NCI-H69 (cell line): ENCODE data around the gene CFAP77.

Experiments used
- DNase-seq: peaks from one replicate; lab custom pipeline; 2025; lab: John Stamatoyannopoulos, UW

The CFAP77 gene

DNA sequence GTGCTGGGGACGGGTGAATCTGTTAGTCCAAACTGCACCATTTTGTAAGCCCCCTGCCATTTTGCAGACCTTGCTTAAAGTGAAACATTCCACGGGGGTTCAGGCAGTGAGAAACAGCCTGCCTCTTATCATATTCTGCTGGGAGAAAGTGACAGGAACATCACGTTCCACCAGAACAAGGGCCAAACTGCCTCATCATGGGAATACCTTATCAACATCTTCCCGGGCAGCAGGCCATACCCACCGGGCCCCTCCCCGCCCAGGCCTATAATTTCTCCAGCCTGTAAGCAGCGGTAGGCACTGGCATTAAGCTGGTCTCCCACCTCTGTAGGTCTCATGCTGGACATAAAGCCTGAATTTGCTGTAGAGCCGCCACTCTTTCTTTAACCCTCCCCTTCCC lies 1.5 kb upstream of the CFAP77 start:
- DNase-seq = no peak

DNA sequence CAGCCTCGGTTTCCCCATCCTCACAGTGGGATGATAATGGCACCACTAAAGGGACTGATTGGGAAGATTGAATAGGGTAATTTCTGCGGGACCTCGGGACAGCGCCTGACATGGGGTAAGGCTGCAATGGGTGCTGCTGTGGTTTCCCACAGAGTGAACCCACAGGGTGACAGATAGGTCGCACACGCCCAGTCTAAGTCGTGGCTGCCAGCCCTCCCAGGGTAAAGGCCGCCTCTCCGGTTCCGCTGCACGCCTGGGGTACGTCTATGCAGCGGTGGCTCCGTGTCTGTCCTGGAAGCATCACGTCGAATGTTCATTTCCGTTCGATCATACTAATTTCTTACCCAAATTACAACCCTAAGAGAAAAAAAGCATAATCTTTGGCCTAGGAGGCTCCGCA lies 631 bp downstream of the CFAP77 start:
- no peak for DNase-seq

DNA sequence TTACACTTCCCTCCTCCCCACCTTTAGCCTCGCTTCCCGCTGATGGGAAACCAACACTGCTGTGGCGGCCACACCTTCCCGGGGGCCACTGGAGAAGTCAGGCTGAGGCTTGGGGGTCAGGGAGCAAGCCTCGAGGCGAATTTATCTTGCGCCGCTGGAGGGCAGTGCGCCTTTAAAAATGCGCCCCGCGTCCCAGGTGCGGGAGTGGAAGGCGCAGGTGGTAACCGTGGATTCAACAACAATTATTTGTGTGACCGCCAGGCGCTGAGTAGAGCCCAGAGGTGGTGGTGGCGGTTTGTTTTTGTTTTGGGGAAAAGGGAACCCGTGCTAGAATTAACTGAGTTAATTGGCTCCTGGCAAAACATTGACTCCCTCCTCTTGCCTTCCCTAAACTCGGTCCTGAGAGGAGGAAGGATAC lies 1.1 kb downstream of the CFAP77 start:
- peak; percentile 95 for DNase-seq

DNA sequence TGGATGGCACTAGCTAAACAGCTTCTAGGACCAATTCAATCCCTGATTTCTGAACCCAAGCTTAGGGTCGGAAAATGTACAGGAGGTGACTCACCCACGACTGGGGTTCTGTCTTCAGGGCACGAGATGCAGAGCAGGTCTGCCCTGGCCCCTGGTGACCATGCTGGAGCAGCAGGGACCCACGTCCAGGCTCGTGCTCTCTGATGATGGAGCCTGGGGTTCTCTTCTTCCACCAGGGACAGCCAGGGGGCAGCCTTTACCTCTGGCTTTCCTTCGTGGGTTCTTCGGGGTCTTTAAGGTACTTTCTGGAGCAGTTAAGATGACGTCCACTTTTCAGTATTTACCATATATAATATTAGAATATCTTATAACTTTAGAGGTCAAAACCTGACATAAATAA lies 2.1 kb downstream of the CFAP77 start:
- peak; percentile 69 for DNase-seq

DNA sequence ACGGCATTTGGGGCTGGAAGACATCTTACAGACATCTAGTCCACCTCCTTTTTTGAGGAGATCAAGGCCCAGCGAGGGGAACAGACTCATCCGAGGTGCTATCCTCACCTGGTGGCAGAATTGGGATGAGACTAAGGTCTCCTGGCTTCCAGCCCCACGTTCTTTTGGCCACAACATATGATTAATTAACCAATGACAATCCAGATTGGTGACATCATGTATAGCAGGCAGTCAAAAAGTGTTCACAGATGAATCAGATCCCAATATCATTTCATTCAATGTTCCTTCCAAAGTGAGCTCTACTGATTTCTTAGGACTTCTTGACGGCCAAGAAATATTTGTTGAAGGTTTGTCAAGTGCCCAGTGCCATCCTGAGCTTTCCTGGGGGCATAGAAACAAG lies 3.9 kb downstream of the CFAP77 start:
- no peak for DNase-seq

DNA sequence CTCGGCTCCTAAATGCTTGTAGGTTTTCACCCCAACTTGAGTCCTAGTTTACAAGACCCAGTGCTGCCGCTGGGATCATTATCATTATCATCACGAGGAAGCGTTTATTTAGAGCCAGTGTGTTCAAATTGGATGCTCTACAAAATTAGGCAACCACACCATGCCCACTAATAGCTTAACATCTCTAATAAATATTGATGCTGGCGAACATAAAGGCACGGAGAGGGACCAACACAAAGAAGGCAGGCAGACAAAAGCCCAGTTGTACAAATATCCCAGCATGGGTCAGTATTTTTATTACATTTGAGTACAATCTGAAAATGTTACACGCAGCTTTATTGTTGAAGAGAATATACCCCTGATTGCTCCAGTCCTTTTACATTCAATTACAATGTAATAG lies 4.7 kb downstream of the CFAP77 start:
- DNase-seq = no peak

DNA sequence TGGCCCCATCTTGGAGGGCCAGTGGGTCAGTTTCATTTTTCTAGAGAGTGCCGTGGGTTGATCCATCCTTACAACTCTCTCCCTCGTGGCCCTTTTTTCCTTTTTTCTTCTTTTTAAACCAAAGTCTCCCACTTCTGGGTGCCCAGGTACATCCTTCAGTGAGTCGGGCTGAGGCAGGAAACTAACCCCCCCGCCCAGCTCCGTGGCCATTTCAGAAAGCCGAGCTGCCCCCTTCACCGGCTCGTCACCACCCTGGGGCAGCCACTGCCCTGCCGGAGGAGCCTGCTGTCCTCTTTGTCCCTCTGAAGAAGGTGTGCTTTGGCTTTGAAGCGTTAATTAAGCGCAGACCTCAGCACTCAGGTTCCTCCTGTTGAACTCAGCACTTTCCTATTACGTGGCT lies 5.2 kb downstream of the CFAP77 start:
- DNase-seq = peak; percentile 48

DNA sequence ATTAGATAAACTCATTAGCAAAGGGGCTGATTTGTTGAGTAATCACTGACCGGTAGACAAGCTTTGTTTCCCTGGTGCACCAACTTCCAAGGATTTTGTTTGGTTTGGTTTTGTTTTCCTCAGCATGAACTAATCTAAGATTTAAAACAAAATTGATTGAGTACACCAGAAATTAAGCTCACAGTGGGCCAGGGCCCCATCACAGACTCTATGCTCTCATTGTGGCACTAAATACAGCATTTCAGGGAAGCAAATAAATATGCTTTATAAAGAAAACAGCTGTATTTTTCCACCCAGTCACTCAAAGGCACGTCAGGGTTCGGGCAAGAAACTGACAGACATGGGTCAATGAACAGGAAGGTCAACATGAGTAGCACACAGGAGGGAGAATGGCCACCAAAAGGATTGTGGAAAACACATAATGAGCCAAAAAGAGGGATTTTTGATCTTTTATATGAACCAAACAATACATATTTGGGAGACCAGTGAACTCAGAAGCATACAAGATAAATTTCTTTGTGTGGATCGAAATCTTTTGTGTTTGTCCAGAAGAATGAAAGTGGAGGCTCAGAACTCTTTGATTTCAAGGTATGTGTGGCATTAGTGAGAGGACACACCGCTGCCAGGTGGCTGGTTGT lies 8.8 kb downstream of the CFAP77 start:
- DNase-seq = peak; percentile 69

DNA sequence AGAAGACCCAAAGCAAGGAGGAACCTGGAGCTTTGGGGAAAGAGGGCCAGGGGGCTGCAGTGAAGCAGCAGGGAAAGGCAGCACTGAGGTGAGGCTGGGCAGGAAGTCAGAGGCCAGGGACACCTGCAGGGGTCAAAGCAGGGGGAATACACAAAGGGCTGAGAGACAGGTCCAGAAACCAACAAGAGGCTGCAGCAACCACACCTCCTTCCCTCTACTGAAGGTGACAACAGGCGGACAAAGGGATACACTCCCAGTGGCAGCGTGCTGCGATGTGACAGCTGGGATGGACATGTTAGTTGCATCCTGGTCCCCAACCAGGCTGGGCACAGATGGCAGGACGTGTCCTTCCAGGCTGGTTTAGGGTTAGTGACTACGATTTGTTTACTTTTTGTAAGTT lies 12.6 kb downstream of the CFAP77 start:
- no peak for DNase-seq

DNA sequence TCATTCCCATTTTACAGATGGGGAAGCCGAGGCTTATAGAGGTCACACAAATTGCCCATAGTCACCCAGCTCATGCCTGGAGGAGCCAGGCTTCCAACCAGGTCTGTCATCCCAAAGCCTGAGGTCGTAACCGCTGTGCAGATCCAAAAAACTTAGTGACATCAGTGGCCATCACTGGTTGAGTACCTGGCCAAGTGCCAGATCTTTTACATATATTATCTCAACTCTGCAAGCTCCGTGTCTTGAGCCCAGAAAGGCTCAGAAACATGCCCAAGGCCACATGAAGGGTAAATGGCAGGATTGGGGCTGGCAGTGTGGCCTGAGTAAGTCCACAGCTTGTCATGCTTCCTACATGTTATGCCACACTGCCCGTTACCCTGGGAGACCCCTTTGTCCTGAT lies 13.5 kb downstream of the CFAP77 start:
- no peak for DNase-seq

DNA sequence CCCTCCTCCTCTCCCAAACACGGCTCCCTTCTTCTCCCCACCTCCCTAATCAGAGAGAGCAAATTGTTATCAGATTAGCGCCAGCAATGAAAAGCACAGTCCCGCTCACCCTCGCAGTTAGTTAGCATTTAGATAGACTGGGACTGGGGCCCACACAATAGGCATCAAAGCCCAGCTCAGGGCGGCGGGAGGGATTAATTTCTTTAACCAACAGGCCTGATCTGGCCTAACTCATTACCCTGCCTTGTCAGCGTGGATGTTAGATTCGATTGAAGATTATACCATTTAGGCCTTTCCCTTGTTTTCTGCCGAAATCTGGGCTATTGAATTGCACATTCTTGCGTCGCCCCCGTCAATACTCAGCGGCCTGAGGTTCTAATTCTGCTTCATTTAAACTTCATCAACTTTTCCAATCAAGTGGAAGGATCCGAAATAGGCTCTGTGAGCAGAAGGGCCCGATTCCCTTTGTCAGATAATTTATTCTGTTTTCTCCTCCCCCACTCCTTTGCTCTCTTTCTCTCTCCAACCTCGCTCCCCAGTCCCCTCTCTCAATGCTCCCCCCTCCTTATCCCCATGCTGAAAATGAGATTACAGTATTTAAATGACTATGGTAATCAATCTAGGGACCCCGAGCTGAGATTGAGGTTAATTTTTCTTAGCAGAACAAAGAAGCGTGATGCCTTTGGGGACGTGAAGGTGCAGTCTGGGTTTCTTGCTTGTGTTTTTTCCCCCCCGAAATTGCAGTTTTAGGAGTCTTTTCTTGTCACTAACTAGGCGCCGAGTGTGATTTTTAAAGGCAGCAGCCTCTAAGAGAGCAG lies 15.1 kb downstream of the CFAP77 start:
- peak; percentile 55 for DNase-seq

DNA sequence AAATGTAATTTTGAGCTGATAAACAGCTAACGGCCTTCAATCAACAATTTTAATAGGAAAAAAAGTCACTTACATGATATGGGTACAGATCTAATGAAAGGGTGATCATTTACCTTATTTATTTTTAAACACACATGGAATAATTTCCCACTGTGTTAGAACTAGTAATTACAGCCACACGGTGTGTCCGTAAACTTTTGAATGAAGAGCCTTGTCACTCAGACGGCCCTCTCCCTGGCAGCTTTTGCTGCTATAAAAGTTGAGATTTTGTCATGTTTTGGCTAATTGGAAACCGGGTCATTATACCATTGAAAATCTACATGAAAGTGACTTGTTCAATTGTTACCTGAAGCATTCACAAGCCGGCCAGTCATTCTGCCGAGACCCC lies 15.7 kb downstream of the CFAP77 start:
- peak; percentile 66 for DNase-seq

DNA sequence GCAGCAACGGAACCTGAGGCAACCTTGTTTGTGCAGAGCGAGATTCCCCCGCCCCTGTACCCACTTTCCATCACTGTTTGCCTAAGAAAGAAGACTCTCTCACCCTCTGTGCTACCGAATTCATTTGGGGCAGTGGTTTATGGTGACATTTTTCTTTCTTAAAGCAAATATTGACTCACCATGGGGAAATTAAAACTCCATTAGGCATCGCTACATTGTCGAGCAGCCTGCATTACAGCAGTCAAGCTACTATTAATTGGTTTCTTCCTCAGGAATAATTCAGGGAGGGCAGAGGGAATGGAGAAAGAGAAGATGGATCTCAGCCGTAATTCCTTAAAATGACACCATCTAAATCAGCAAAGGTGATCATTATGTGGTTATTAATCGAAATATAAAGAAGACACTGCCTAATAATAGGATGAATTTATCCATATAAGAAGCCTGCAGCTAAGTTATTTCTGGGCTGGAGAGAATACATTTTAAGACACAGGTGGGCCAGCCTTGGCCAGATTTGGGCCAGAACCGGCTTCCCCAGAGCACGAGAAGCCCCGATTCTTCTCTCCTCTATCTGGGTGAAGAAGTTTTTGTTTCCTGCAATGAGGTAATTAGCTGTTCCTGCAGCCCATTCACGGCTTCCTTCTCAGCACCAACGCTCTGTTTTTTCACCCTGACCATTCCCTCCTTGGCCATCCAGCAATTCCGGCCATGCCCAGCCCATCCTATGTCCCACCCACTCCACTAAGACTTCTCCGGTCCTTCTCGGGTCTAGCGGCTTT lies 16.8 kb downstream of the CFAP77 start:
- peak; percentile 92 for DNase-seq

DNA sequence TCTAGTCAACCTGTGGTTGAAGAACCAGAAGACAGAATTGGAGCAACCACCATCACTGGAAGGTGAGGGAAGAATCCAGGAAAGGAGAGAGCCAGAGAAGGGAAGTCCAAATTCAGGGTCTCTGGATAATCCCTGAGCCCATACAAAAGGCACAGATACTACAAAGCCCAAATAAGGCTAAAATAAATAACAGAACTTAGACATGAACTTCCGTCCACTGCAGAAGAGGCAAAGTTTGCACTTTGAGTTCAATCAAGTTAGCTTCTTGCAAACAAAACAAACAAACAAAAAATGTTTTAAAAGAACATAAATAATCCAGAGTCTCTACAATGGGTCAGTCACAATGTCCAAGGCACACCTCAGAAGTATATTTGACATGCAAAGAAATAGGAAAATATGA lies 21.0 kb downstream of the CFAP77 start:
- no peak for DNase-seq

DNA sequence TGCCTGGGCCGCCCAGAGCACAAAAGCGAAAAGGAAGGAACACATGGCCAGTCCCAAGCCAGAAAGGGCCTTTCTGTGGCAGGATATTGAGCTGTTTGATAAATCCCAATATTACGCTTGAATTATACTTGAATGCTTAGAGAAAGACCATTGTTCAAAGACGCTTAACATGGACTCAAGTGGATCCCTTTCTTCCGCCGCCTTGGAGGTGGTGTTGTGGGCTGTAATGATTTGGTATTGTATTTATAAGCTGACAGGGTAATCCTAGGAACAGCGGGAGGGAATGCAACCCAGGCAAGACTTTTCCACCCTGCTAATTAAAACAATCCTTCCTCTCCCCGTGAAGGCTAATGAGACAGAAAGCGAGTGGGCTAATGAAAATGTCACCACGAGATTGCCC lies 24.9 kb downstream of the CFAP77 start:
- no peak for DNase-seq

DNA sequence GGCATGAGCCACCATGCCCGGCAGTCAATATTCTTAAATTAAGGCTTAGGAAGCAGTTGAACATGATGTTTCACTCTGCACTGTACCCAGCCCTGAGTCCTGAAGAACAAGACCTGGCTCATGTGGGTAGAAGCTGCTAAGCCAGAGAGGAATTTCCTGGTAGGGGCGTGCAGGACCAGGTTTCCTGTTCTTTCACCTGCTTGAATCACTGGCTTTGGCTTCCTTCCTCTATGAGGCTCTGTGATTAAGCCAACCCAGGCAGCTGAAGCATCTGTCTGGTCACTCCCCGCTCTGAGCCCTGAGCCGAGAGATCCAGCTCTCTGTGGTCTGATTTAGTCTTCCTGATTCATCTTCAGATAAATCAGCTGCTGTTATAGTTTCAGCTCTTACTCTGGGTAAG lies 29.1 kb downstream of the CFAP77 start:
- DNase-seq = no peak

DNA sequence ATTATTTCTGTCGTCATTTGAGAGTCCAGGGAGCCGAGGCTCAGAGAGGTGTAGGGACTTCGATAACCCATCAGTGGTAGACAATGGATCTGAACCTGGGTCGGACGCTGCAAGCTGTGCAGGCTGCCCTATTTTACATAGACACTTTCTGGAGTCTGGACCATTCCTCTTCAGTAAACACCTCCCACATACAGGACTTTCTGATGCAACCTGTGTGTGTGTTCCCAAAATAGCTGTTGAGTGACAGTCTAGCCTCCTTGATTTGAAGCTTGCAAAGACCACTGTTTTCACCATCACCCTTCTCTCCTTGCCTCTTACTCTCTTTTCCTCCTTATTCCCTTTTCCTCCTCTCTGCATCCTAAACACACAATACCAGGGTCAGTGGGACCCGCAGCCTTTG lies 30.7 kb downstream of the CFAP77 start:
- no peak for DNase-seq

DNA sequence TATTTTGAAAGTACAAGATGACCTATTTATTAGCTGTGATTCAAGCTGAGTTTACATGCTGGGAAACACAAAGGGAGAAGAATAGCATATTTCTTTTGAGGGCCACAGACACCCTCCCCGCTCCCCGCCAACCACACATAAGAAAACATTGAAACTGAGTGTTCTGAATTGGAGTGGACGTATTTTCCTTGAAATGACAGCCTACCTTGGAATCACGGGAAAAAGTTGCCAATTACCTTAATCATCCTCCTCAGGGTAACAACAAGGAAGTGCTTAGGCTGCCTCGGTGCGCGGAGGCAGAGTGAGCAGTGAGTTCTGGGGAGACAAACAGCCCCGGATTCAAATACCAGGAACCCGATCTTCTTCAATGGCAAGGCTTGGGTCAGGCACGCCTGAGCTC lies 31.4 kb downstream of the CFAP77 start:
- no peak for DNase-seq

DNA sequence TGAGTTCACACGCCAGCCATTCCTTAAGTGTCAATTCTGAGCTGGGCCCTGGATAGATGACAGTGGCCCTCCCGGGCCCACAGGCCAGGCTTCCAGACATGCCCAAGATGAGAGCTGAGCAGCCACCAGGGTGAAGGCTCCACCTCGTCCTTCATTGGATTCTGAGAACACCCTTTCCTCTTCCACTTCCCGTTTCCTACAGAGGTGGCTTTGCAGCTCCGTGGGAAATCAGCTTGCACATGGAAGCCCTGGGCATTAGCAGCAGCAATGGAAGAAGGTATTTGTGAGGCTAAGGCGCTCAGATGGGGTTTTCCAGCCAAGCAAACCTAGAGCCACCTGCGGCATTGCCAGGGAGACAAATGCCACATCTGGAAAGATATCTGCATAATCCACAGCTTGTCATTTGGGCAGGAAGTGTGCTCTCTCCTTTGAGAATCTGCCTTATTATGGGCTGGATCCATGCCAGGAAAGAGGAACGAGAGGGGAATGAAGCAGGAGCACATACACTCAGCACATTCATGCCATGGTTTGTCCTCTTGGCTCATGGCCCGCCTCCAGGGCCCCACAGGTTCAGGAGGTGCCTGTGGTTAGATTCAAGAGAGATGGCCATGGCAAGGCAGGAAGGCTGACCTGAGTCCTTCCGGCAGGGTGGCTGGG lies 34.1 kb downstream of the CFAP77 start:
- peak; percentile 83 for DNase-seq

DNA sequence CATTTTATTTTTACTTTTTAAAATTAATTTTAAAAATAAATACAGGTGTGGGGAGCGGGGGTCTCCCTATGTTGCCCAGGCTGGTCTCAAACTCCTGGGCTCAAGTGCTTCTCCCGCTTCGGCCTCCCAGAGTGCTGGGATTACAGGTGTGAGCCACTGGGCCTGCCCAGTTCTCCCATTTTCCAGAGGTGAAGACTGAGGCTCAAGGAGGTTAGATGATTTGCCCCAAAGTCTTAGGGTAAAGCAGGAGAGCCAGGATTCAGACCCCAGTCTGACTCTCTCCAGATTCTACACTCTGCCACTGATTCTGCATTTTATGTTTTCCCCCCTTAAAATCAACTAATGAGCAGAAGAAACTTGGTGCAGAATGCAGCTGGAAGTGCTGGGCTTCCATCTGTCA lies 36.9 kb downstream of the CFAP77 start:
- no peak for DNase-seq

DNA sequence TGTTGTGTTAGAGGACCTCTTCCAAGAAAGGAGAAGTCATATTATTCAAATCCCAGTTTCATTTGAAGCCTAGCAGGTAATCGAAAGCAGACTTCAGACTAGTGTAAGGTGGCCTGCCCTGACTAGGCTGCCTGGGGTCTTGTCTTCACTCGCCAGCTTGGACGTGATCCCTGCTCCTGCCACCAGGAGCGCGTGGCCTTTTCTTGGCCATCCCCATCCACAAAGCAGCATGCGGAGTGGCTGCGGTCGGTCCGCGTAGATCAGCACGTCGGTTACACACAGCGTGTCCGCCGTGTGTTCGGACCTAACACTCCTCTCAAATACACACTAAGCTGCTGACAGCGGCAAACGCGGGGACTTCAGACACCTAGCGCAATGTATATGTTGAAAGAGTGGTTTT lies 37.3 kb downstream of the CFAP77 start:
- no peak for DNase-seq

DNA sequence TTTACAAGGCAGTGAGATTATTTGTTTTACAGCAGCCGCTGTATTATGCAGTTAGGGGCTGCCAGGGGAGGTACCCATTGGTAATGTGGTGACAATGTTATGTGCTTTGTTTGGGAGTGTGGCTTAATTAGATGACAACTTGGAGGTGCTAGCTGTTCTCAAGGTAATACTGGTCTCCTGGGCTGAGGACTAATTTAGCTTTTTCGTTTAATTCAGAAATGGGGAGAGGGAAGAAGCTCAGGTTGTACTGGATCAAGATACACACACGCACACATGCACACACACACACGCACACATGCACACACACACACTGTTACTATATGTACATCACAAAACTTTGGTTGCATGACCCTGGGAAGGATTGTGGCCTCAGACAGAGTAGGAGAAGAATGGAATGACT lies 37.9 kb downstream of the CFAP77 start:
- no peak for DNase-seq

DNA sequence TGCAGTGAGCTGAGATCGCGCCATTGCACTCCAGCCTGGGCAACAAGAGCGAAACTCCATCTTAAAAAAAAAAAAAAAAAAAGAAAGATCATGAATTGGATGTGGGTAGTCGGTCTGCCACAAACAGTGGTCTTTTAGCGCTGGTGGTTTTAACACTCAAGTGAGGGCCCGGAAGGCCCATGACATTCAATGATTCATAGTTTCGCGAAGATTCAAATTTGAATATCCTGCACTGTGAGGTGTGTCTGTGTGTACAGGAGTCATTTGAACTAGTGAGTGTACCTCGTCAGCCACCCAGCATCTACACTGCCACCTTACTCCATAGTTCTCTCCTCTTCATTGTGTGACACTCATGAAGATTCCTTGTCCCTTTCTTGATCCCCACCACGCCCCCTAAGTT lies 41.3 kb downstream of the CFAP77 start:
- DNase-seq = no peak
